NB4 (cell line): ENCODE data around the gene CHD2.

Source experiments
- CTCF ChIP-seq: IDR thresholded peaks from one replicate; pipeline ENCODE4 v1.5.1; 2012; ENCODE audit warnings: low read depth, low read length
- MAX ChIP-seq: IDR thresholded peaks from 2 replicates; pipeline ENCODE4 v1.6.1; 2011; ENCODE audit warnings: low read depth, low read length
- MYC ChIP-seq: IDR thresholded peaks from 2 replicates; pipeline ENCODE4 v1.6.1; 2011; ENCODE audit warnings: low read depth, low read length
- POLR2A ChIP-seq: IDR thresholded peaks from 2 replicates; pipeline ENCODE4 v1.6.1; 2011; ENCODE audit warnings: mild to moderate bottlenecking; ENCODE audit not compliant: insufficient read length; ENCODE audit errors: extremely low read depth

- TF ChIP-seq POLR2A, result no peak
- no peak for TF ChIP-seq CTCF
- TF ChIP-seq MAX, result no peak
- no peak for TF ChIP-seq MYC
Observed at GRCh38 chr15:92906020-92906419, 5.9 kb downstream of the CHD2 start.
